Left colon (tissue), 2 donors: ENCODE results near the gene PAPPA. TPM values are rescaled to one million over a fixed set of nuclear protein-coding genes. Genes with fewer than 3 reads are reported as not detected.

Source experiments
- ATAC-seq: fragments of 200-7000 bp; cut with Tn5 transposase; one replicate; pipeline ENCODE4 v1.9.1; 2020; ENCODE audit warnings: mild to moderate bottlenecking, moderate library complexity
- DNase-seq, 2 donors: peaks; one replicate each; pipeline ENCODE4 v3.0.0-alpha.2; 2020
- intact Hi-C, 2 donors: fragments of 100-400 bp; cut with DNase I in 1 of 2; cut with micrococcal nuclease in 1 of 2; formaldehyde crosslinking; loops; one replicate each; pipeline versions ENCODE4 v1.11.2 to v1.14.0; 2022; cut with DNase I, micrococcal nuclease
- total RNA-seq, 2 donors: library from RNA; stranded (reverse); fragmentation: NEBNext Ultra II Directional; extraction: Animal tissue kit (Norgen Biotek cat#: 25700); gene quantifications; one replicate each; pipeline ENCODE4 v1.2.1, GENCODE V29; 2021
- donor health status: DM: no; HTN: no; CAD: no.
- donor health status: DM: yes; HTN: yes; CAD: no.

The PAPPA gene
- total RNA-seq, 2 donors from 2014 or later = 0.82 to 1.6 TPM

GRCh38 chr9:116325924-116326323, 172.3 kb downstream of the PAPPA start:
- intact Hi-C loops = no loop called here
- DNase-seq (no peak), ATAC-seq (no peak)

- no peak for DNase-seq
- ATAC-seq = no peak
- intact Hi-C loops = no loop called here
Observed at GRCh38 chr9:116327701-116328405, 174.3 kb downstream of the PAPPA start.

GRCh38 chr9:116329470-116329869, 175.9 kb downstream of the PAPPA start:
- intact Hi-C loops = no loop called here
- no peak for DNase-seq
- ATAC-seq = no peak

- DNase-seq (no peak), ATAC-seq (no peak)
- intact Hi-C loops = no loop called here
Observed at GRCh38 chr9:116331241-116331640, 177.7 kb downstream of the PAPPA start.

GRCh38 chr9:116332090-116332489, 178.5 kb downstream of the PAPPA start:
- DNase-seq (no peak), ATAC-seq (no peak)
- intact Hi-C loops = no loop called here

GRCh38 chr9:116333254-116333653, 179.7 kb downstream of the PAPPA start:
- no peak for DNase-seq
- intact Hi-C loops = no loop called here

GRCh38 chr9:116334546-116335150, 181.1 kb downstream of the PAPPA start:
- DNase-seq (no peak), ATAC-seq (no peak)
- intact Hi-C loops = no loop called here

More at GRCh38 chr9:116333254-116333653, 179.7 kb downstream of the PAPPA start:
- no peak for ATAC-seq

- ATAC-seq = no peak
- DNase-seq = no peak
- intact Hi-C loops = no loop called here
Observed at GRCh38 chr9:116335392-116335791, 181.8 kb downstream of the PAPPA start.

GRCh38 chr9:116336133-116336862, 182.7 kb downstream of the PAPPA start:
- intact Hi-C loops = no loop called here
- DNase-seq (no peak), ATAC-seq (no peak)

- ATAC-seq (no peak), DNase-seq (no peak)
- intact Hi-C loops = no loop called here
Observed at GRCh38 chr9:116337015-116337414, 183.4 kb downstream of the PAPPA start.

GRCh38 chr9:116340270-116340669, 186.7 kb downstream of the PAPPA start:
- DNase-seq (no peak), ATAC-seq (no peak)
- intact Hi-C loops = no loop called here

- ATAC-seq (no peak), DNase-seq (no peak)
- intact Hi-C loops = no loop called here
Observed at GRCh38 chr9:116342061-116342460, 188.5 kb downstream of the PAPPA start.

- intact Hi-C loops = no loop called here
- ATAC-seq = no peak
- no peak for DNase-seq
Observed at GRCh38 chr9:116342941-116343340, 189.3 kb downstream of the PAPPA start.

GRCh38 chr9:116344416-116344815, 190.8 kb downstream of the PAPPA start:
- intact Hi-C loops = no loop called here
- no peak for ATAC-seq

GRCh38 chr9:116345393-116345792, 191.8 kb downstream of the PAPPA start:
- ATAC-seq (no peak), DNase-seq (no peak)
- intact Hi-C loops = no loop called here

More at GRCh38 chr9:116344416-116344815, 190.8 kb downstream of the PAPPA start:
- no peak for DNase-seq

- no peak for ATAC-seq
- intact Hi-C loops = no loop called here
- no peak for DNase-seq
Observed at GRCh38 chr9:116345817-116346216, 192.2 kb downstream of the PAPPA start.

- ATAC-seq = no peak
- no peak for DNase-seq
- intact Hi-C loops = loop anchor here in 1 of 2 donors (10.0 kb wide), 1 partner anchor 755 kb away; no protein-coding TSS in a partner anchor
Observed at GRCh38 chr9:116349684-116350083, 196.1 kb downstream of the PAPPA start.

- intact Hi-C loops = loop anchor here in 1 of 2 donors (10.0 kb wide), 1 partner anchor 755 kb away; no protein-coding TSS in a partner anchor
- DNase-seq (no peak), ATAC-seq (no peak)
Observed at GRCh38 chr9:116350213-116350612, 196.6 kb downstream of the PAPPA start.

GRCh38 chr9:116352958-116353357, 199.4 kb downstream of the PAPPA start:
- no peak for DNase-seq
- no peak for ATAC-seq
- intact Hi-C loops = loop anchor here in 1 of 2 donors (10.0 kb wide), 1 partner anchor 758 kb away; no protein-coding TSS in a partner anchor
